IPS DF 4.7 (cell line): ENCODE measurements around the gene S100A16.
"Not testable (repeated sequence)": the region's sequence is repeated elsewhere in the genome, so short reads cannot be mapped to it uniquely, and the experiment has no call there.

Source experiments
- DNase-seq: peaks from one replicate; pipeline ENCODE4 v3.0.0-alpha.2; 2013; ENCODE audit warnings: low spot score; ENCODE audit errors: extremely low read depth

The S100A16 gene

DNA sequence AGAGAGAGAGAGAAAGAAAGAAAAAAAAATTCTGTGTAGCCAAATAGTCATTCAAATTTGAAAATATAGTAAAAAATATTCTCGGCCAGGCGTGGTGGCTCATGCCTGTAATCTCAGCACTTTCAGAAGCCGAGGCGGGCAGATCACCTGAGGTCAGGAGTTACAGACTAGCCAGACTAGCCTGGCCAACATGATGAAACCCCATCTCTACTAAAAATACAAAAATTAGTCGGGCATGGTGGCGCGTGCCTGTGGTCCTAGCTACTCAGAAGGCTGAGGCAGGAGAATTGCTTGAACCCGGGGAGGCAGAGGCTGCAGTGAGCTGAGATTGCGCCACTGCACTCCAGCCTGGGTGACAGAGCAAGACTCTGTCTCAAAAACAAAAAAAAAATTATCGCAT, 24.9 kb downstream of the S100A16 start:
- not testable (repeated sequence) for DNase-seq

DNA sequence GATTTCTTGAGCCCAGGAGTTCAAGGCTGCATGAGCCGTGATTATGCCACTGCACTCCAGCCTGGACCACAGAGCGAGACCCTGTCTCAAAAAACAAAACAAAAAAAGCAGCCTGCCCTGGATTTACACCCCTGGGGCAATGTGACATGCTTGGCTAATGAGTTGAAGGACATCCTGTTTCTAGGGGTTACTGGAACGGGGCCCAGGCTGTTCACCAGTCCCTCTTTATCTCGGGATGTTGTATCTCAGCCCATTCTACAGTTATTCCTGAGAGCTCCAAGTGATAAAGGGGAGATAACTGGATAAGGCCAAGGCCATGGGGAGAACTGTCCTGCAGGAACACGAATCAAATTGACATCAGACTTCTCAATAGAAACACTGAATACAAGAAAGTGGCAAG, 25.6 kb downstream of the S100A16 start:
- DNase-seq, result no peak

DNA sequence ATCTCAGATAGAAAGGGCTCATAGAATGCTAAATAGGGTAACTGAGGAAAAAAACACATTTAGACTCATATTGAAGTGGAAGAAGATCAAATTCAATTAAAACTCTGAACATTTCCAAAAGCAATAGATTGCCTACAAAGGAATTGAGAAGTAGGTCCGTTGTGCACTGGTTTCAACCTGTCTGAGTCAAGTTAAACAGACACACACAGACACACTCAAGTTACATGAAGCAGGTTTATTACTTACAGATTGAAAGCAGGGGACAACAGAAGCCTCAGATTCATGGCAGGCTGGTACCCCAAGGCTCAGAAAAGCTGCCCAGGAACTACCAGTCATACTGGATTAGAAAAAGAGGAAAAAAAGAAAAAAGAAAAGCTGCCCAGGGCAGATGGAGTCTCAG, 26.6 kb downstream of the S100A16 start:
- no peak for DNase-seq

DNA sequence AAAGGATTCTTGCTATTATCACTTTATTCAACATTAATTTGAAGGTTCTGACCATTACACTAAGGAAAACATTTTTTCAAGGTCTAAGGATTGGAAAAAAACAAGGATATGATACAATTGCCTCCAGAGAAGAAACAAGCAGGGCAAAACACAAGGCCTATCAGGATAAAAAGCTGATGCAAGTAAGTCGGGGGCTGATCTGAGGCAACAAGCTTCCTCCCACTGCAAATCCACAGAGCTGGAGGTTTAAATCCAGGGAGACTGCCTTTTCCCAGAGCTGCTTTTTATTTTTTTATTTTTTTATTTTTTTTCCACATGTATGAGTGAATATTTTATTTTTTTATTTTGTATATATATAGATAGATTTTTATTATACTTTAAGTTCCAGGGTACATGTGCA, 27.9 kb downstream of the S100A16 start:
- no peak for DNase-seq

DNA sequence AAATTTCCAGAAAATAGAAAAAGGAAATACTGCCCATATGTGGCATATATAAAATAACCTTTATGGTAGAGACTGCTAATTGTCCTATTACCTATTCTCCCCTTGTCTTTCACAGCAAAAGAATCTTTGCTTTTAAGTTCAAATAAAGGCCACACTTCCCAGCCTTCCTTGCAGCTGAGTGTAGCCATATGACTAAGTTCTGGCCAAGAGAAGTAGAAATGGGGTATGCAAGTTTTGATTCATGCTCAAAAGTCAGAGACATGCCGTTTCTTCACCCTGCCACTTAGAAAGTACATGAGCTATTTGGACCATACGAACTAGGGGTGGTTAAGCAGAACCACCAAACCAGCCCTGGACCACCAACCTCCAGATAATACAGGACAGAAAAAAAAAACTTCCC, 29.0 kb downstream of the S100A16 start:
- DNase-seq, result no peak

DNA sequence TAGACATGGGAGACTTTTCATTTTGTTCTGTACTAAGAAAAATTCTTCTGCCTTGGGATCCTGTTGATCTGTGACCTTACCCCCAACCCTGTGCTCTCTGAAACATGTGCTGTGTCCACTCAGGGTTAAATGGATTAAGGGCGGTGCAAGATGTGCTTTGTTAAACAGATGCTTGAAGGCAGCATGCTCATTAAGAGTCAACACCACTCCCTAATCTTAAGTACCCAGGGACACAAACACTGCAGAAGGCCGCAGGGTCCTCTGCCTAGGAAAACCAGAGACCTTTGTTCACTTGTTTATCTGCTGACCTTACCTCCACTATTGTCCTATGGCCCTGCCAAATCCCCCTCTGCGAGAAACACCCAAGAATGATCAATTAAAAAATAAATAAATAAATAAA, 29.4 kb downstream of the S100A16 start:
- not testable (repeated sequence) for DNase-seq

DNA sequence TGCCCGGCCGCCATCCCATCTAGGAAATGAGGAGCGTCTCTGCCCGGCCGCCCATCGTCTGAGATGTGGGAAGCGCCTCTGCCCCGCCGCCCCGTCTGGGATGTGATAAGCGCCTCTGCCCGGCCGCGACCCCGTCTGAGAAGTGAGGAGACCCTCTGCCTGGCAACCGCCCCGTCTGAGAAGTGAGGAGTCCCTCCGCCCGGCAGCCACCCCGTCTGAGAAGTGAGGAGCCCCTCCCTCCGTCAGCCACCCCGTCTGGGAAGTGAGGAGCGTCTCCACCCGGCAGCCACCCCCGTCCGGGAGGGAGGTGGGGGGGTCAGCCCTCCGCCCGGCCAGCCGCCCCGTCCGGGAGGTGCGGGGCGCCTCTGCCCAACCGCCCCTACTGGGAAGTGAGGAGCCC, 30.1 kb downstream of the S100A16 start:
- DNase-seq, result not testable (repeated sequence)

DNA sequence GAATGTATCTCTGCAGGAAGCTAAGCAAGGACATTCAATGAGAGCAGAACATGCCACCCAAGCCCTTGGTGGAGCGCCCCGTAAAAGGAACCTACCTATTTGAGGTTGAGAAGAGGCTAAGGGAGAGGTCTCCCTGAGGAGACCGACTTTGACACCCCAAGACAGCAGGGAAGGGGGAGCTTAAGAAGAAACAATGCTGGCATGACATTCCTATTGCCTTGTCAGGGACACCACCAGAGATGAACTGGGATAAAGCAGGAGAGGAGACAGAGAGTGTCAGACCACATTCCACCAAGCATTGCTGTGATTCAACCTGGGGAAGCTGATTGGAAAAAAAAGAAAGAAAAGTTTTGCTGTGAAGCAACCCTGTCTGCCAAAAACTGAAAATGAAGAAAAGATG, 34.0 kb downstream of the S100A16 start:
- no peak for DNase-seq

DNA sequence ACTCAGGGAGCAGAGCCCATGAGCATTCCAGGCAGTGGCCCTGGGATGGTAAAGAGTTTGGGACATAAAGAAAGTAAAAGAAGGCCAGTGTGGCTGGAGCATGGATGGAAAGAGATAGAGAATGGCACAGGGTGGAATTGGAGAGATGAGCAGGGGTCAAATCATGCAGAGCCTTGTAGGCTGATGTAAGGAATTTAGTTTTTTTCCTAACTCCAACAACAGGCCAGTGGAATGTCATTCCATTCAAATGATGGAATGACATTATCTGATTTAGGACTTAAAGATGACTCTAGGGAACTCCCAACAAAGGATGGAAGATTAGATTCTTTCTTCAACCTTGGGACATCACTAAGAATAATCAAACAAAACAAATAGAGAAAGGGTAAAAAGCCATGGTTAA, 34.4 kb downstream of the S100A16 start:
- DNase-seq, result no peak

DNA sequence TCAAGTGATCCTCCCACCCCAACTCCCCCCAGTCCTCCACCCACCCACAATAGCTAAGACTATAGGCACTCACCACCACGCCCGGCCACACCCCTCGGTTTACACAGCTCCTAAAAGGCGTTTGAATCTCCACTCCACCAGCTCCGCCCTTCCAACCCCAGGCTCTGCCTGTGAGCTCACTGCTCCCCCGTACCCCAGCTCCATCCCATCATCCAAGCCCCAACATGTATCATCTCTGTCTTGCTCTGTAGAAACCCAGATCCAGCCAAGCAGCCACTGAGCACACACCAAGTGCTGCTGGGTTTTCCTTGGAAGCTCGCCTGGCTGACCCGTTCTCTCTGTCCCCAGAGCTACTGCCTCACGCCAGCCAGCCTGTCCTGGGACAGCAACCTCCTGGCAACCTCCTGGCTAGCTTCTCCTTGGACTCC, 35.3 kb downstream of the S100A16 start:
- no peak for DNase-seq

DNA sequence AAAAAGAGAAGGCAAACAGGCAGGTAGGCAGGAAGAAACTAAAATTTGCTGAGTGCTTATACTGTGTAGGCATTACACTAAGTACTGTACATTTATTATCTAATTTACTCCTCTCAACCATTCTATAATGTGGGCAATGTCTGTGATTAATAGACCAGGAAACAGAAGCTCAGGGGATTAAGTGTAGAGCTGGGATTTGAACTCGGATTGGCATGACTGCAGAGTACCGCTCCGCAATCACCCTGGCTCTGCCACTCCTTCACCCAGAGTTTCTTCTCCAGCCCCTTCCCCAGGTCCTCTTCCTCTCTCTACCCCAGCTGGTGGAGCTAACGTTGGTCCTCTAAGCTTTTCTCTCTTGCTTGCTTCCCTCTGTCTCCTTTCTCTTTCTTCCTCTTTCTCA, 35.8 kb downstream of the S100A16 start:
- no peak for DNase-seq

DNA sequence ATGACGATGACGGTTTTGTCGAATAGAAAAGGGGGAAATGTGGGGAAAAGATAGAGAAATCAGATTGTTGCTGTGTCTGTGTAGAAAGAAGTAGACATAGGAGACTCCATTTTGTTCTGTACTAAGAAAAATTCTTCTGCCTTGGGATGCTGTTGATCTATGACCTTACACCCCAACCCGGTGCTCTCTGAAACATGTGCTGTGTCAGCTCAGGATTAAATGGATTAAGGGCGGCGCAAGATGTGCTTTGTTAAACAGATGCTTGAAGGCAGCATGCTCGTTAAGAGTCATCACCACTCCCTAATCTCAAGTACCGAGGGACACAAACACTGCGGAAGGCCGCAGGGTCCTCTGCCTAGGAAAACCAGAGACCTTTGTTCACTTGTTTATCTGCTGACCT, 37.4 kb downstream of the S100A16 start:
- not testable (repeated sequence) for DNase-seq

DNA sequence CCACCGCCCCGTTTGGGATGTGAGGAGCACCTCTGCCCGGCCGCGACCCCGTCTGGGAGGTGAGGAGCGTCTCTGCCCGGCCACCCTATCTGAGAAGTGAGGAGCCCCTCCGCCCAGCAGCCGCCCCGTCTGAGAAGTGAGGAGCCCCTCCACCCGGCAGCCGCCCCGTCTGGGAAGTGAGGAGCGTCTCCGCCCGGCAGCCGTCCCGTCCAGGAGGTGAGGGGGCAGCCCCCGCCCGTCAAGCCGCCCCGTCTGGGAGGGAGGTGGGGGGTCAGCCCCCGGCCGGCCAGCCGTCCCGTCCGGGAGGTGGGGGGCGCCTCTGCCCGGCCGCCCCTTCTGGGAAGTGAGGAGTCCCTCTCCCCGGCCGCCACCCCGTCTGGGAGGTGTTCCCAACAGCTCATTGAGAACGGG, 37.9 kb downstream of the S100A16 start:
- DNase-seq, result not testable (repeated sequence)

DNA sequence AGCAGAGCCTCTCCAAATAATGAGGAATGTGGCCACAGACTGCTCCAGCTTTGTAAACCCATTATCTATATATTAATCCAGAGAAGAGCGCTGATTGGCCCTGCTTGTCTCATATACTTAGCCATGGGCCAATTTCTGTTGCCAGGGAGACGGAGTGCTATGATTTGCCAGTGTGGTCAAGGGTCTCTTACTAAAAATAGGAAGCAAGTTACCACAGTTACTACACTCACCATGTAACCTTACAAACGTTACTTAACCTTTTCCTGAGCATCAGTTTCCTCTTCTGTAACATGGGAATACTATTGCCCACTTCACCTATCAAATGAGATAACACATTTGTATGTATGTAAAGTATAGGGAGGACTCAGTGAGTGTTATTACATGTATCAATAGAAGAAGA, 39.6 kb downstream of the S100A16 start:
- no peak for DNase-seq

DNA sequence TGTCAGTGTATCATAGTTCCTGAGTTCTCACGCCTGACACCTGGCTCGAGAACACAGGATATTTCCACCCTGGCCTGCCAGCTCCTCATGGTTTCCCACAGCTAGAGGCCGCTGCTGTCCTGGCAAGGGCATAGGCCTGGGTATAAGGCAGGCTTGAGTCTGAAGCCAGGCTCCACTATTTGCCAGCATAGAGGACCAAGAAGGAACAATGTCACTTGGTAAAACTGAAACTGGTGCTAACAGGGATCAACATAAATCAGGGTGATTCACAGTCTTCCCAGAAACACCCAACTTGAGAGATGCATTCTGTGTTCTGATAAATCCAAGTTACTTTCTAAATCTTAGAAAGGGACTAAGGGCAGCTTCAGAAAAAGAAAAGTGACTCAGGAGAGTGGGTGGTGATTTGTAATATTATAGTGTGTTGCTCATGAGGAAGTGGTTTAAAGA, 40.3 kb downstream of the S100A16 start:
- no peak for DNase-seq

DNA sequence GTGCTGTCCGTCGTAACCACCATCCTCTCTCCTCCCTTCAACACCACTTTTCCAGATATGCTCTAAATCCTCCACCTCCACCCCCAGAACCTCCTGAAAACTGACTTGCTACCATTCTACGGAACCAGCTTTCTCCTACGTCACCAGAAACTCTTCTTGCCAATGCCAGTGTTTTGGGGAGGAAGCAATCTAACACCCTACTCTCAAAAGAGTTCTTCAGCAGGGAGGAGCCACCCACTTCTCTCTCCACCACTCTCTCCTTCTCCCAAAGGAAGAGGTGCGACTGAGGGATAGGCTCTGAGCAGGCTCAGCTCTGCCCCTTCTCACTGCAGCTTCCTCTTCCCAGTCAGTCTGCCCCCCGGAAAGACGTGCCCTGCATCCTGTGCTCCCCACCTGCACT, 41.2 kb downstream of the S100A16 start:
- DNase-seq, result no peak

DNA sequence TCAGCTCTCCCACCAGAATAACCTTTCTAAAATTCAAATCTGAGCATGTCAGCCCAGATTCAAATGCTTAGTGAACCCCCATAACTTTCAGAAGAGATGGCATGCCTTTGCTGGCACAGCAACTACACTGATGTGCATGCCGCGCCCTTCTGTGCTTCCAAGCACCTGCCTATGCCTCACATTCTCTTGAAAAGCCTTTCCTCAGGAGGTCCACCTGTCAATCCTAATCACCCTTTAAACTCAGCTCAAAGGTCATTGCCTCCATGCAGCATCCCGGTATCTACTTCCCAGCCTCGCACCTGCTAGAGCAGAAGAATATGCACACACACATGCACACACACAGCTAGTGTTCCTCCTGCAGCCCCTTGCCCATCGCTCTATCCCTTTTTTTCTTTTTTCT, 42.1 kb downstream of the S100A16 start:
- no peak for DNase-seq

DNA sequence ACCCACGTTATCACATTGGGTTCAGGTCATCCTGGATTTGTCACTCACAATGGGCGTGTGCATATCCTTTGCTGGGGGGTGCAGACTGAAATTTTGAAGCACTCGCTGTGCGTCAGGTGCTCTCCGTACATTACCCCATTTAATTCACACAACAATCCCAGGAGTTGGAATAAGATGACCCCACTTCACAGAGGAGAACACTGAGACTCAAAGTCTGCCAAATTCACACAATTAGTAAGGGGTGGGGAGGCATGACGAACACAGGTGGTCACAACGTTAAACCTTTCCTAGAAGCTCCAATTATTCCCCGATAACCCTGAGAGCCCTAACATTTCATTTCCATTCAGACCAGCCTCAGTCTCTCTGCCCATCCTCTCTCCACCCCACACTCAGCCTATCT, 43.5 kb downstream of the S100A16 start:
- DNase-seq, result no peak

DNA sequence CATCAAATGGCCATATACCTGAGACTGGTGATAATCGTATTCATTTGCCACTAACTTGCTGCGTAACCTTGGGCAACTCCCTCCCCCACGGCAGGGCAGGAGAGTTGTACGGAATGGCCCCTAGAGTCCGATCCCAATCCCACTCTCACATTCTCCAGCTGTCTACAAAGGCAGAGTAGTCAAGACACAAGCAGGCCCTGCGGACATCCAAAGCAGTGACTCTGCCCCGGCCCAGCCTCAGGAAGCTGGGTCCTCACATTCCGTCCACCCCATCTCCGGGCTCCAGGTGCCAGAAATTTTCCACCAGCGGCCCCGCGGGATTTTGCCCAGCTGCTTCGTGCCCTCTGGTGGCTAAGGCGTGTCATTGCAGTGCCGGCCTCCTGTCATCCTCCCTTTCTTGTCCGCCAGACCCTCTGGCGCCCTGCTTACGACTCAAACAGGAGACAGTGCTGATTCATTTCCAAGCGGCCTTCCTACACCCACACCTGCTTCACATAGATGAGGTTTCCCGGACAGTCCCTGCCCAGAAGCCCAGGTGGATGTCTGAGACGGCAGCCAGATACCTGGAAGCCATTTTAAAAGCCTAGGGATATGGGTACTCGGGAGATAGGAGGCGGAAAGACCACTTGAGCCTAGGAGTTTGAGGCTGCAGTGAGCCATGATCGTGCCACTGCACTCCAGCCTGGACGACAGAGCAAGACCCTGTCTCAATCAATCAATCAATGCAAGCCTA, 44.4 kb downstream of the S100A16 start:
- no peak for DNase-seq

DNA sequence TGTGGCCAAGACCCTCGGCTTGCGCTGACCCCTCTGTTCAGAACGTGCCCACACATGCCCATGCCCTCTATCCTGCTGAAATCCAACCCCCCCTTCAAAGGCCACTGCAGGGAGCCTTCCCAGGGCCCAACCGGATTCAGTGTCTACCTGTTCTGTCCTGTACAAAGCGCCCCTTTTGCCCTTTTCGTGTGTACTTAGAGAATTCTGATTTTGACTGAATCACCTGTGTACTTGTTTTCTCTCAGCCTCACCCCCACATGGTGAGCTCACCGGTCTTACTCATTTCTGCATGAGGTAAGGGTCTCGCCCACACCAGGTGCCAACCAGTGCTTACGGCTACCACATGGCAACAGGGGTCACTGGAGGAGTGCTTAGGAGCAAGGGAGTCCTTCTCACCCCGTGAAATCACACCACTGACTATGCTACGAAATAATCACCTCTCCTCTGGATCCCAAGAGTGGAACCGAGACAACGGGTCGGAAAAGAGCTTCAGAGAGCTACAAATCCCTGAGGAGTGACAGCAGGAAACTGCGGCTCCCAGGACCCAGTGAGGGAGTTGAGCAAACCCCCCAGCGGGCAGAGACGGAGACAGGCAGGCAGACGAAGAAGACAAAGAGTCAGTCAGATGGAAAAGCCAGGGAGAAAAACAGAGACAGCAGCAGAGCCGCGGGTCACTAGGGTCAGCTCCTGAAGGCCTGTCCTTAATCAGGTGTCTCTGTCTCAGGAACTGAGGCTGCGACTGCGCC, 45.1 kb downstream of the S100A16 start:
- DNase-seq, result no peak

DNA sequence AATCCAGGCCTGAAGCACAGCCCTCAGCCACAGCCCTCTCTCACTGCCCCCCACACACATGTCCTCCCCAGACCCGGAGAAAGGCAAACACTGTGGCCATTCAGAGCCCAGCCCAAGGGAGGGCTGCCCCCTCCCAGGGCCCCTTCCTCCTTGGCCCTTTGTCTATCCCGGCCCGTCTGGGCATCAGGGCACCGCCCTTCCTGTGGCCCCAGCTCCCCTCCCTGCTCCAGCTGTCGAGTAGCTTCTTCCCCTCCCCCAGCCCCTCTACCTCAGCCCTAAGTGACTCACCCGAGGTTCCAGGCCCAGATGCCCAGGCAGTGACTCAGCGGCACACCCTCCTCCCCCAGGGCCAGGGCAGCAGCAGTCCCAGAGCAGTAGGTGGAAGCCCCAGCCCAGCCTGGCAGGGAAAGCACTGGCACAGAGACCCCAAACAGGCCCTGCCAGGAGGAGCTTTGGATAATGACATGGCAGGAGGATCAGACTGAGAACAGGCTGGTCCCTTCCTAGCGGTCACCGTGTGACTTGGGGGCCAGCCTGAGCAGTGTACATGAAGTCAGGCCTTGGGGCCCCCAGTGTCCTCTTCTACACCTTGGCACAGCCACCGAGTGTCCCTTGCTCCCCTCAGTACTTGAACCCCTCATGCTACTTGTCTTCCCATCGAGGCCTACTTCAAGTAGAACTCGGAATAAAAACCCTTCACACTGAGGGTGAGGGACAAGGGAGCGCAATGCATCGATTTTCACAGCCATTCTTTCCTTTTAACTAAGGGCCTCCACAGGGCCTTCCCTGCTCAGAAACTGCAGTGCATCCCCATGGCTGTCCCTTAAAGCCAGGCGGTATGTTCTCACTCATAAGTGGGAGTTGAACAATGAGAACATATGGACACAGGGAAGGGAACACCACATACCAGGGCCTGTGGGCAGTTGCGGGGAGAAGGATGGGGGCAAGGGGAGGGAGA, 46.2 kb downstream of the S100A16 start:
- DNase-seq, result no peak
